Ovary (tissue), 9 donors: ENCODE measurements around the gene GRID2. TPM values are rescaled to one million over a fixed set of nuclear protein-coding genes. Genes with fewer than 3 reads are reported as not detected.

Experiments used
- DNase-seq, 5 donors: peaks; one replicate each; pipeline ENCODE4 v3.0.0-alpha.2; 2019 to 2020
- H3K27ac ChIP-seq, 2 donors: fragments of 200-600 bp; one replicate each; pipeline versions ENCODE4 v1.5.1 to v1.8.0; 2019 to 2022
- H3K27me3 ChIP-seq: fragments of 200-600 bp; one replicate; pipeline ENCODE4 v1.8.0; 2022
- H3K36me3 ChIP-seq: fragments of 200-600 bp; sonication (generic); one replicate; pipeline ENCODE4 v1.5.1; 2019
- H3K4me1 ChIP-seq: one replicate; pipeline ENCODE4 v1.8.1; 2013; ENCODE audit warnings: mild to moderate bottlenecking, moderate library complexity; ENCODE audit not compliant: insufficient read depth
- H3K4me3 ChIP-seq: fragments of 200-600 bp; sonication (generic); one replicate; pipeline ENCODE4 v1.5.1; 2017
- H3K9me3 ChIP-seq, 2 donors: fragments of 200-600 bp in 1 of 2; sonication (generic) in 1 of 2; one replicate each; pipeline versions ENCODE4 v1.5.1 to v1.8.1; 2013 to 2019; ENCODE audit warnings: mild to moderate bottlenecking in 1 of 2, moderate library complexity in 1 of 2
- EP300 ChIP-seq: sonication (generic); formaldehyde crosslinking; IDR thresholded peaks from one replicate; pipeline ENCODE4 v1.6.1; 2017; ENCODE audit warnings: antibody characterized with exemption
- POLR2A ChIP-seq: fragments of 450-650 bp; IDR thresholded peaks from one replicate; pipeline ENCODE4 v1.6.1; 2017; ENCODE audit warnings: antibody characterized with exemption, mild to moderate bottlenecking, moderate library complexity
- WGBS, 3 donors: extraction: QIAGEN DNeasy Blood & Tissue Kit in 1 of 3; methylation state at CpG; one replicate each; pipeline versions ENCODE4 v1.1.5 to v1.1.7; 2013 to 2017; 5-methylcytosine and 5-hydroxymethylcytosine counted together
- intact Hi-C, 4 donors: fragments of 100-400 bp; cut with DNase I; formaldehyde crosslinking; loops; one replicate each; pipeline versions ENCODE4 v1.11.0 to v1.15.1; 2022 to 2023
- polyA plus RNA-seq, 2 donors: library from polyadenylated mRNA; stranded (reverse); fragments of 200-250 nt in 1 of 2; fragments of 350-450 nt in 1 of 2; fragmentation: Illumina TruSeq in 1 of 2; extraction: RNeasy Lipid Tissue Mini Kit (QIAGEN cat#74804) in 1 of 2; gene quantifications; one replicate each; pipeline ENCODE4 v1.2.3, GENCODE V29; 2013 to 2014
- total RNA-seq, 7 donors: library from RNA; depleted of rRNA in 2 of 7; stranded (reverse); fragments of >200 nt in 2 of 7; fragmentation: NEBNext Ultra II Directional in 3 of 7; extraction: Animal tissue kit (Norgen Biotek cat#: 25700) in 3 of 7; gene quantifications; one replicate each; pipeline versions ENCODE4 v1.1.0 to v1.2.4, GENCODE V29; 2016 to 2023
- TF ChIP-seq, protein P1 (sequence below), 3 donors: fragments of 450-650 bp in 2 of 3; fragments of 200-600 bp in 1 of 3; IDR thresholded peaks; one replicate each; pipeline versions ENCODE4 v1.5.1 to v1.8.0; 2016 to 2022; ENCODE audit warnings: antibody characterized with exemption in 3 of 3, mild to moderate bottlenecking in 1 of 3
- donor health status: DM: no; HTN: no; CAD: no; lungs with moderate emphysema.
- donor health status: DM: no; HTN: no; CAD: no.
- donor health status: Bipolar disorder and iron deficiency.
- donor health status: DM: yes; HTN: yes; CAD: no.
- donor health status: DM: no; HTN: no; CAD: no.
- donor health status: DM: yes; HTN: yes; CAD: no.

Gene GRID2
- total and polyA plus RNA-seq, 9 donors, result 0.65 to 6.8 (median 2.6) TPM

DNA sequence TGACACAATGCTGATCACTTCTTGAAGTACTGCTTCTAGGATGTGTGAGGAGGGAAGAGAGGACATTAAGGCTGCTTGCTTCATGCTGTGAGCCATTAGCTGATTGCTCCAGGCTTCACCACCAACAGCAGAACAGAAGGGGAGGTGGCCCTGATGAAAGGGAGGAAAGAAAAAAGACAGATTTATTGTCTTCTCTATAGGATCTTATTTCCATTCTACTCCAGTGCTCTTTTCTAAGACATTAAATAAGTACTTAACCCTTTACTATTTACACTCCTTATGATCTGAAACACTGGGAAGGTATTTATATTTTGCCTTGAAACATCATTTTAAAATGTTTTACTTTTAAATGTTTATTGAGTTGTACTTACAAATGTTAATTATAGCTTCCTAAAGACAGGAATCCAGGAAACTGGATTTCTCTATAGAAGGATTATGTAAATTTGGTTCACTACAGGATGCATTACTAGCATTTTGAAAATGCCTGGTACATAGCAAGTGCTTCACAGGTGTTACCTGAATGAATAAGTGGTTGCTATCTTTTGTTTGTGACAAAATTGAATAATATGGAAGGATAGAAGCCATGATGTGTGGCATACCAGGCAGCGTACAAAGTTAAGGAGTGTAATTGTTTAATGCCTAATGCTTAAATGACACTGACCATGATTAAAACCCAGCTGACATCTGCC, 843.9 kb downstream of the GRID2 start:
- DNase-seq, result no peak
- no peaks in the 10 kb centered on the region for H3K36me3 ChIP-seq
- intact Hi-C loops, result no loop called here
- H3K27me3 ChIP-seq, result no peaks in the 10 kb centered on the region
- no peaks in the 10 kb centered on the region for H3K4me1 ChIP-seq
- no peaks in the 10 kb centered on the region for H3K9me3 ChIP-seq
- WGBS, 3 donors, result 89 to 94% (median 90%) methylated on average over 1 of the region's 1 CpG
- H3K27ac ChIP-seq, result no peak overlapping the region
- H3K4me3 ChIP-seq, result no peak overlapping the region
- TF ChIP-seq EP300, result no peak
- TF ChIP-seq POLR2A, result no peak
- TF ChIP-seq, protein P1, sequence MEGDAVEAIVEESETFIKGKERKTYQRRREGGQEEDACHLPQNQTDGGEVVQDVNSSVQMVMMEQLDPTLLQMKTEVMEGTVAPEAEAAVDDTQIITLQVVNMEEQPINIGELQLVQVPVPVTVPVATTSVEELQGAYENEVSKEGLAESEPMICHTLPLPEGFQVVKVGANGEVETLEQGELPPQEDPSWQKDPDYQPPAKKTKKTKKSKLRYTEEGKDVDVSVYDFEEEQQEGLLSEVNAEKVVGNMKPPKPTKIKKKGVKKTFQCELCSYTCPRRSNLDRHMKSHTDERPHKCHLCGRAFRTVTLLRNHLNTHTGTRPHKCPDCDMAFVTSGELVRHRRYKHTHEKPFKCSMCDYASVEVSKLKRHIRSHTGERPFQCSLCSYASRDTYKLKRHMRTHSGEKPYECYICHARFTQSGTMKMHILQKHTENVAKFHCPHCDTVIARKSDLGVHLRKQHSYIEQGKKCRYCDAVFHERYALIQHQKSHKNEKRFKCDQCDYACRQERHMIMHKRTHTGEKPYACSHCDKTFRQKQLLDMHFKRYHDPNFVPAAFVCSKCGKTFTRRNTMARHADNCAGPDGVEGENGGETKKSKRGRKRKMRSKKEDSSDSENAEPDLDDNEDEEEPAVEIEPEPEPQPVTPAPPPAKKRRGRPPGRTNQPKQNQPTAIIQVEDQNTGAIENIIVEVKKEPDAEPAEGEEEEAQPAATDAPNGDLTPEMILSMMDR (IDR thresholded peaks at IDR 0.05), result no peak

DNA sequence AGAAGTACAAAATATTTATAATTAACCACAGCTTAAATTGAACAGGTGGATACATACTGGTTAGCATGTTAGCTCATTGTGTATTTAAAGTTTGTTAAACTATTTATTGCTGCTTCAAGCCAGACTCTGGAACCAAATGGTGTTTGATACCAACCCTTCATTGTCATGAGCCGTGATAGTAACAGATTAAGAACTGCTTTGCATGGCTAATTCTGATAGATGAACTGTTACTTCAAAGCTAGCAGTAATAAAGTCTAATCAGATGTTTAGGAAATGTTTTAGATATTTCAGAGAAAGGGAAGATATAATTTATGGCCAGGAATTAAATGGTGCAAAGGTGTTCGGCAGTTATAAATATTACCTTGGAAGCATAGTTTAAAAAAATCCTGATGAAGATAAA, 848.7 kb downstream of the GRID2 start:
- no peaks in the 10 kb centered on the region for H3K36me3 ChIP-seq
- TF ChIP-seq EP300, result no peak
- no peak for TF ChIP-seq POLR2A
- TF ChIP-seq, protein P1 (IDR thresholded peaks at IDR 0.05), result no peak
- no peak overlapping the region for H3K27ac ChIP-seq
- intact Hi-C loops, result no loop called here
- no peaks in the 10 kb centered on the region for H3K4me1 ChIP-seq
- H3K27me3 ChIP-seq, result no peaks in the 10 kb centered on the region
- no peak for DNase-seq
- WGBS, 3 donors, result 28 to 52% (median 35%) methylated on average over 2 of the region's 2 CpGs
- H3K4me3 ChIP-seq, result no peak overlapping the region
- H3K9me3 ChIP-seq, result no peaks in the 10 kb centered on the region

DNA sequence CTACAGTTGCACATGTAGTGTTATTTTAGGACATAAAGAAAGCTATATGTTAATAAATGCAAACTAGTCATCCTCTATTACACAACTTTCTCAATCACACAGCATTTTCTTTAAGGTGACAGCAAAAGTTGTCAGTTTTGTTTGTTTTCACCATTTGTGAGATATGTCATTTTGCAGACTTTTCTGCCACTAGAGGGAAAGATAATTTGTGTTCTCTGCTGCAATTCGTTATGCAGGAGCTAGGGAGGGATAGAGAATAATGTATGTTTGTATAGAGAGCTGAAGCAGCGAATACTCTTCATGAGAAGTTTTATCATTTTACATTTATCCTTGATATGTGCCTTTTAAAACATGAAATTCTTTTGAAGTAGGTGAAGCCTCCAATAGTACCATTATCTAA, 854.2 kb downstream of the GRID2 start:
- Histone ChIP-seq H3K27ac (no peak overlapping the region), H3K36me3 (no peaks in the 10 kb centered on the region), H3K4me1 (no peaks in the 10 kb centered on the region)

DNA sequence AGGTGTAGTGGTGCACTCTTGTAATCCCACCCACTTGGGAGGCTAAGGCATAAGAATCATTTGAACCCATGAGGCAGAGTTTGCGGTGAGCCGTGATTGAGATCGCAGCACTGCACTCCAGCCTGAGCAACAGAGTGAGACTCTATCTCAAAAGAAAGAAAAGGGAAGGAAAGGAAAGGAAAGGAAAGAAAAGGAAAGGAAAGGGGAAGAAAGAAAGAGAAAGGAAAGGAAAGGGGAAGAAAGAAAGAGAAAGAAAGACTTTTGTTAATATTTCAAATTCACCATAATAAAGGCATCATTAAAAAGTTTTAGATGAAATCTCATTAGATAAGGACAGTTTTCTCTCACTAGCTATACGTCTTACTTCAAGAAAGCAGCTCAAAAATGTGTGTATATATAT, 864.3 kb downstream of the GRID2 start:
- no peaks in the 10 kb centered on the region for H3K27me3 ChIP-seq
- no peak for DNase-seq
- no peak overlapping the region for H3K27ac ChIP-seq
- WGBS, 3 donors, result 90 to 94% (median 93%) methylated on average over 4 of the region's 4 CpGs
- intact Hi-C loops, result no loop called here
- no peaks in the 10 kb centered on the region for H3K9me3 ChIP-seq
- TF ChIP-seq, protein P1 (IDR thresholded peaks at IDR 0.05), result no peak
- no peak for TF ChIP-seq POLR2A
- TF ChIP-seq EP300, result no peak
- no peaks in the 10 kb centered on the region for H3K36me3 ChIP-seq
- H3K4me3 ChIP-seq, result no peak overlapping the region
- no peaks in the 10 kb centered on the region for H3K4me1 ChIP-seq

More for the DNA sequence above, 854.2 kb downstream of the GRID2 start:
- H3K27me3 ChIP-seq, result no peaks in the 10 kb centered on the region
- no peaks in the 10 kb centered on the region for H3K9me3 ChIP-seq
- intact Hi-C loops, result no loop called here
- TF ChIP-seq POLR2A (no peak), EP300 (no peak)
- TF ChIP-seq, protein P1 (IDR thresholded peaks at IDR 0.05), result no peak
- no peak overlapping the region for H3K4me3 ChIP-seq
- 62 to 72% (median 72%) methylated on average over 2 of the region's 2 CpGs for WGBS, 3 donors
- DNase-seq, result no peak
